HG02943 (cell line): ENCODE measurements around the gene CCR5AS.
"Not testable (repeated sequence)": the region's sequence is repeated elsewhere in the genome, so short reads cannot be mapped to it uniquely, and the experiment has no call there.

Experiments
- ATAC-seq: cut with Tn5 transposase; IDR thresholded peaks from one replicate; pipeline ENCODE4 v1.9.1; 2021; ENCODE audit warnings: mild to moderate bottlenecking, low read depth, moderate library complexity; ENCODE audit not compliant: unreplicated experiment

Gene CCR5AS

DNA sequence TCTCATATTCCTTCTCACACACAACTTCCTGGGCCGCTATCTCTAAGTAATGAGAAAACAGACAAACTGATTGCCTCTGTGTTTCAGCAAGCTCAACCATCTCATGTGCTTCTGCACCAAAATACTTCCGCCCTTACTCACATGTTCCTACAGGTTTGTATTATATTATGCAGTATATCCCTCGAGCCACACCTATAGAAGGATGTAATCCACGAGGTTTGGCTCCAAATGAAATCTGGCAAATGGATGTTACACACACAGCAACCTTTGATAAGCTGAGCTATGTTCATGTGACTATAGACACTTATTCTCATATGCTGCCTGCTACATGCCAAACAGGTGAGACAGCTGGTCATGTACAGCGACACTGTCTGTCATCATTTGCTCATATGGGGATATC lies 22.8 kb upstream of the CCR5AS start:
- ATAC-seq = no peak

DNA sequence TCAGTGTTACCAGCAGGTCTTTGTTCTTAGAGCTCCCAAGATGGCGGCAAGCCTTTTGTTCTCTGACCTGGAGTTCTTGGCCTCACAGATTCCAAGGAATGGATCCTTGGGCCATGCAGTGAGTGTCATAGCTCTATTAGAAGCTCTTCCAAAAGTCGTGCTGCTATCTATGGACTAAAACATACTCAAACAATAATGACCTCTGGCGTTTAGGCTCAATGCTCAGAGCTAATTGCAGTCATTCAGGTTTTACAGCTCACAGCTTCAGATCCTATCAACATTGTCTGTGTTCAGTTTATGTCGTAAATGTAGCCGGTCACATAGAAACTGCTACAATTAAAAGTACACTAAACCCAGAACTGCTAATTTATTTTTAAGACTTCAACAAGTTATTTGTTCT lies 22.4 kb upstream of the CCR5AS start:
- no peak for ATAC-seq

DNA sequence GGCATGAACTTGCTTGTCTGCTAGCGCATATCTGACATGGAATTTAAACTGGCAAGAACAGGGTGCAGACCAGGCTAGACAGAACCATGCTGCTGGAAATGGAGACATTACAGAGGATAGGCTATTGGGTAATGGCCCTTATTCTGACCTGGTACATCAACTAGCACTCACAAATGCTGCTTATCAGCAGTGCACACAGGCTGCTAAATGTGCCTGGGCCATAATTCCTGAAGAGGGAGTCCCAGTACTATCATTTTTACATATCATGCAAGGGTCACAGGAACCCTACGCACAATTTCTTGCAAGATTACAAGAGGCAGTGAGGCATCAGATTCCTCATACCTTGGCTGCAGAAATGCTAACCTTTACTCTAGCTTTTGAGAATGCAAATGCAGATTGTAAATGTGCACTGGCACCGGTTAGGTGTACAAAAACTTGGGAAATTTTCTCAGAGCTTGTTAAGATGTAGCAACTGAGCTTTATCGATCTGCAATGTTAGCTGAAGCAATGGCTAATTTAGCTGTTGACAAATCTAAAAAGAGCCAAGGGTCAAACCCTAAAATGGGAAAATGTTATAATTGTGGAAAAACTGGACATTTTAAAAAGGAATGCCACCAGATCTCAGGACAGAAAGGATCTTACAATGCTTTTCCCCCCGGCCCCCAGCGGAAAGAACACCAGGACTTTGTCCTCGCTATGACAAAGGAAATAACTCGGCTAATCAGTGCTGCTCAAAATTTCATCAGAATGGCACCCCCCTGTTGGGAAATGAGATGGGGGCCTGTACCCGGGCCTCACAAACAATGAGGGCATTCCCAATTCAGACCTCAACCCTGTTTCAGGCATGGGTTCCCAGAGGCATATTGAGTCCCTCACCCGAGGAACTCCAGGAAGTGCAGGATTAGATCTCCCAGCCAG lies 21.3 kb upstream of the CCR5AS start:
- no peak for ATAC-seq

DNA sequence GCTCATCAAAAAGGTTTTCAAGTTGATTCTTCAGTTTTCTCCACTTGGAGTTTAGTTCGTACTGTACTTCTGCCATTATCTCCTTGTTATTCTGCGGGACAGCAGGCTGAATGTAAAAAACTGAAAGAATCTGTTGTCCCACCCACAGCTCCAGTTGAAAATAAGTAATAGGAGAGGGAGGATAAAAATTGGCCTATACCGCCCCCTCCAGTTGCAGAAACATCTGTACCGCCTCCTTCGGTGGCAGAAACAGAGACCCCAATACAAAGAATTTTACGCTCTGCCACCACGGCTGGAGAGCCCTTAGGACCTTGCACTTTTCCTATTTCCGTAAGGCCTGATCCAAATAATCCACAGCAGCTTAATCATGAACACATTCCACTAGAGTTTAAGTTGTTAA lies 20.5 kb upstream of the CCR5AS start:
- not testable (repeated sequence) for ATAC-seq

DNA sequence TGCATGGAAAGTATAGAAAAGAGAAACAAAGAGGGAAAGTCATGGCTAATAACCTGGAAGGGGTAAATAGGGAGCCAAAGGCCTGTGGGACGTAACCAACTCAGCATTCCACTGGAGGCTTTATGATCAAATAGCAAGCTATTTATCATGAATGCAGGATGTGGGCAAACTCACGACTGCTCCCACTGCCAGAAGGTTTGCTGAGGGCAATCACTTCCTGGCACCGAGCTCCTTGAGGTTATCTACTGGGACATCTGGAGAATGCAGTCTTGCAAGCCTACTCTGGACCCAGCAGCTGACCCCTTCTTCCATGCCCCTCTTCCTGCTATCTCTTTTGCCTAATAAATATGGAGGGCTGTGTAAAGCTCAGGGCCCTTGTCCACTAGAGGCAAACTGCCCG lies 19.6 kb upstream of the CCR5AS start:
- ATAC-seq = not testable (repeated sequence)

DNA sequence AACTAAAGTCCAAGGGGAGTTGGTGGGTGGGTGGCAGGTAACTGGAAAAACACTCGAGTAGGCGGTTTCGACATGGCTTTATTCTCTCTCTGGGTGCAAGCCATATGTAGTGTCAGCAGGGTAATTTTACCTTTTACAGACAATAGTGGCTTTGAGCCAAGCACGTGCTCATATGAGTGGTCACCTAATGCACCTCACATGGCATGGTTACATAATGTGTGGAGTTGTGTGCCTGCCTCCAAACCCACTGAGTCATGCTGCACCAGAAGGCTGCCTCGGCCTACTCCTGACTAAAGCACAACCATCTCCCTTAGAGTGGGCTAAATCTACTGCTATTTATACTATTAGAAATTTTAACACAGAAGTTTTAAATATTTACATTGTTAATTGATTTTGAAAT lies 16.7 kb upstream of the CCR5AS start:
- no peak for ATAC-seq

DNA sequence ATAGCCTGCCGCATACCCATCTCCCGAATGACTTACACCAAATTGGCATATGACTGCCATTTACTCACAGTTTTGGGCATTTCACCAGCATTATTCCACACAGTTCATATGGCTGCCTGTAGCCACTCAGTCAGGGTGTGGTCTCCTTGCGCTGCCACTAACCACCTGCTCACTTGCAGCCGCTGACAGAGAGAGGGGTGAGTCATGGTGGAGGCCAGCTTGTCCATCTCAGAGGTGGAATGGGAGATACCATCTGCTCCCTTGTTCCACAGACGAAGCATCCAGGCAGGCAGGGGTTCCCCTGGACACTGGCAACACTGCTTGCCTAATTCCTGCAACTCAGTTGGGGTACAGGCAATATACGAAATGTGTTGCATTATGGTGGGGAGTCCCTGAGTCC lies 15.8 kb upstream of the CCR5AS start:
- no peak for ATAC-seq

DNA sequence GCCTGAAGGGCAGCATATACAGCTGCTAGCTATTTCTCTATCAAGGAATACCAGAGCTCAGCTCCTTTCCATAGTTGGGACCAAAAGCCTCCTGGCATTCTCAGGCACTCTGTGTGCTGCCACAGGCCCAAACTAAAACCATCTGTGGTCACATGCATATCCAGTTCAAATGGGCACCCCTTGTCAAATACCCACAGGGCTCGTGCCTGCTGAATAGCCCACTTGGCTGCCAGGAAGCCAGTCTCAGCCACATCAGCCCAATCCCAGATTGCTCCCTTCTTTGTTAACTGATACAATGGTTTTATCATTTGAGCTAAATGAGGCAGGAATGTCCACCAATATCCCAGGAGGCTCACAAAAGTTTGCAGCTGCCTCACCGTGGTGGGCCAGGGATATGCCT lies 14.1 kb upstream of the CCR5AS start:
- no peak for ATAC-seq

DNA sequence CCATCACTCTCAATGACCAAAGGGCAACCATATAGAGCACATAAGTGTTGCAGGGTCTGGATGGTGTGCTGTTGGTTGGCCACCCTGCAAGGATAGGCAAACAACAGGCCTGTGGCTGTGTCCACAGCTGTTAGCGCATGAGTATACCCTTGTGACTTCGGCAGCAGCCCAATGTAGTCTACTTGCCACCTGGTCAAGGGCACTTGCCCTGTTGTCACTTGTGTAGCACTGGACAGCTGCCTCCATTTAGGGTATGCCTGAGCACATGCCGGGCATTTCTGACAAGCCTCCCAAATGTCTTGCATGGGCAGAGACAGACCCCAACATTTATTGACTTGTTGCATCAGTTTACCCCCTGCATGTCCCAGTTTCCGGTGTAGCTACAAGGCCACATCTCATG lies 12.9 kb upstream of the CCR5AS start:
- ATAC-seq = no peak

DNA sequence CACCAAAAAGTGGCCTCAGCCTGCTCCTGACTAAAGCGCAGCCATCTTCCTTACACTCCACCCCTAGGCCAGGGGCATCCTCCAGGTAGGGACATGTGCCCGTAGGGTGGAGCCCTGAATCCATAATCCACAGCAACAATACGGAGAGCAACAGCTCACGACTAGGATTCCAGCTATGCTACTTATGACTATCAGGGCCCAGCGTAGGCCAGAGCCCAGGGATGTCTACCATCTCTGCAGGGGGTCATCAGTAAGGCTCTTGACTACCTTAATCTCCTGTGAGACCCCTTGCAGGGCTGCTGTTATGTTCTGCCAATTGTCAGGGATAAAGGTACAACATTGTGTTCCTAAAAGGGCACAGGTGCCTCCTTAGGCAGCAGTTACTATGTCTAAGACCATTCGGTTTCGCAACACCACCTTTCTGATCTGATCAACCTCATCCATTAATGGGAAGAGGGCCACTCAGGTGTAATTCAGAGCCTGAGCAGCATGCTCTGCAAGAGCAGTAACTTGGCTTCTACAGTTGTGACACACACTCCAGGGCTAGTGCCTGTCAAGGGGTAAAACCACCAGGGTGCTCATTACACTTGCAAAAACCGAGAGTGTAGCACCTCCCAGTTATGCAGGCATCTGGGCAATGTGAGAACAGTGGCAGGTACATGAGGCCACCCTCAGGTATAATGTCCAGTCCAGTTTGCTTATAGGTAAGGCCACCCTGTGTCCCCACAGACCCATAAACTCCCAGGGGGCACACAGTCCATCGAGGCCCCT lies 11.2 kb upstream of the CCR5AS start:
- no peak for ATAC-seq

DNA sequence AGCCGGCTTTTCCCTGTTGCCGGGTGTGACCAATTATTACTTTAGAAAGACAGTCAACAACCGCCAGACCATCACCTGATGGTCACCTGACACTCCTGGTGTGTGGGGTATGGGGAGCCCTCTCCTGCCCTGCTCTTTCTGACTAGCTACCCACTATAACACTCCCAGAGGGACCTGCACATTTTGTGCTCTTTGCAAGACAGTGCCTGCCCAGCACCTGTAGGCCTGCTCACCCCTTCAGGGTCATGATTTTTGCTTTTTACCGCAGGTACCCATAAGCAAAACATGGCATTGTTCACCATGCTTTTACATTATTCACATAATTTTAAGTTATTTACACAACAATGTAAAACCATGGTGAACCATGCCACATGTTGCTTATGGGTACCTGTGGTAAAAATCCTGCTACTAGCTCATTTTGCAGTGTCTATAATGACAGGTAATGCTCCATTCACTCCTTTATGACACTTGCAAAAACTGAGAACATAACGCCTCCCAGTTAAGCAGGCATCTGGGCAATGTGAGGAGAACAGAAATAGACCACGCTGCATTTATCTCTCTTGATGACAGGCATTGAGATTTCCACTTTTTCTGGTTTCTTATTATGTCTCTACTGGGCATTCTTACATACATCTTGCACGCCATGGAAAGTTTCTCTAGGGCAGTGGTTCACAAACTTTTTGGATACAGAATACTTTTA lies 10.1 kb upstream of the CCR5AS start:
- ATAC-seq = no peak

DNA sequence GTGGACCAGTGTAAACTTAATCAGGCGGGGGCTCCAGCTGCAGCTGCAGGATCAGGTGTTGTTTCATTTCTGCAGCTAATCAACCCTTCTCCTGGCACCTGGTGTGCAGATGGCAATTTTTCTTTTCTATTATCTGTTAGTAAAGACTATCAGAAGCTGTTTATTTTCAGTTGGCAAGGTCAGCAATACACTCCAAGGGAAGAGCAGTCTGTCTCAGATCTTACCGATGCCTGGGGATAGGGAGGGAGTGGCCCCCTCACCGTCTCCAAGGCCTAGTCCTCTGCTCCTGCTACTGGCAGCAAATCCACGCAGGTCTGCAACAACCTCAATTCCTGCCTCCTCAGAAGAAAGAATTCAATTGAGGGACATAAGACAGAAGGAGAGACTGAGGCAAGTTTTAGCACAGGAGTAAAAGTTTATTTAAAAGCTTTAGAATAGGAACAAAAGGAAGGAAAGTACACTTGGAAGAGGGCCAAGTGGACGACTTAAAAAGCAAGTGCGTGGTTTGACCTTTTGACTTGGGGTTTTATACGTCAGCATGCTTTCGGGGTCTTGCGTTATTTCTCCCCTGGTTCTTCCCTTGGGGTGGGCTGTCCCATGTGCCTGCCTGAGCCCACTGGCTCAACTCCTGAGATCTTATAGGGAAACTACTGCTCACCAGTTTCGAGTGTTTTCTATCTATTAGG lies 9.4 kb upstream of the CCR5AS start:
- ATAC-seq = no peak

DNA sequence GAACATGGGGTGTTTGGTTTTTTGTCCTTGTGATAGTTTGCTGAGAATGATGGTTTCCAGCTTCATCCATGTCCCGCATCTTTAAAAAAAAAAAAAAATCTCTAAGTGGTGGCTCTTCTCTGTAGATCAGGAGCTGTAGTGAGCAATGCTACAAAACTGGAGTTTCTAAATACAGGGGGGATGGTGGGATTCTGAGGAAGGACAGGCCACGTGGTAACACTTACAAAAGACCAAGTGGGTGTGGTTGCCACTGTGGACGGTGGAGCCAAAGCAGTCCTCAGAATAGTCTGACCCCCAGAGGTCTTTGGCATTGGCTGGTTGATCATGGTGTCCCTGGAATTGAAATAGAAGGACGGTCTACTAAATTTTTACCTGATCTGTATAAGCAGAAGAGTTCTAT lies 7.9 kb upstream of the CCR5AS start:
- ATAC-seq = no peak

DNA sequence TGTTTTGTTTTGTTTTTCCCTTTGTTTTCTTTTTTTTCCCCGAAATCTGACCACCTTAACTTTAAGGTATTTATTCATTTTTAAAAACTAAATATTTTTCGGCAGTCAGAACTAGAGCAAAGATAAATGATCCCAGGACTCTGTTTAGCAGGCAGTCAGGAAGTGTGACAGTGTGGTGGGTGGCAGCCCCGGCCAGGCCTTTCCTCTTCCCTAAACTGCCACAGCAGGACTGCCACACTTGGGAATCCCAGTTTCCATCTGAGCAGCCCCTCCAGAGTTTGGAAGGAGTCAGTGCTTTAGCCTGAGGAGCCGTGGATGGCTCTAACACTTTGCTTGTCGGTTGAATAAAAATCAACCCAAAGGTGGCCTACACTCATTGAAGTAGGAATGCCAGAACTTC lies 7.1 kb upstream of the CCR5AS start:
- ATAC-seq = no peak

DNA sequence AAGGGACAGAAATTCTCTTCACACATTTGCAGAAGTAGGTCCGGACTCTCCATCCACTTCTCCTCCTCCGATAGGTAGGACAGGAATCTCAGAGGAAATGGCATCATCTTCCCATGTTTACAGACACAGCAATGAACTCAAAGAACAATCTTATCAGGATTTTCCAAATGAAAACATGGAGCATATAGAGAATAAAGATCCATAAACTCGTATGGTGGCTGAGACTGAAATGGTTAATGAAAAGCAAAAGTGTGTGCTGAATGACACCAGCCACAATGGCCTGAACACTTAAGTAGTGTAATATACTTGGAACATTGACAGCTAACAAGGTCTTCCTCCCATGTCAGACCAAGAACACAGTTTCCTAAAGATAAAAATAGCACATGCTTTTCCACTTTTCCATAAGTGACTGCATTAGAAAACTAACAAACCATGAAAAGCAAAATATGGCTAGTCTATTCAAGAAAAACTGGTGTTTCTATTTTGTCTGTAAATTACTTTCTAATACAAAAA lies 6.0 kb upstream of the CCR5AS start:
- ATAC-seq = no peak

DNA sequence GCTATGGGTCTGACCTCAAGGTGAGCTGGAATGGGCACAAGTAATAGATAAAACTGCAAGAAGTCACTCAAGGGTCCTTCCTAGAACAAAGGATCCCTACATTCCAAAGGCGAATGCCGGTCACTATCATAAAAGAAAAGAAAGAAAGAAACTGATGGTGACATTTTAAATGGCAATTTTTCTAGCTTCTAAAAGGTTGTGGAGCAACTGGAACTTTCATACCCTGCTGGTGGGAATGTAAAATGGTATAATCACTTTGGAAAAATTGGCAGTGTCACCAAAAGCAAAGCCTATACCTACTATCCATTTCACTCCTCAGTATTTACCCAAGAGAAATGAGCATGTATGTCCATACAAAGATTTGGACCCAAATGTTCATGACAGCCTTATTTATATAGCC lies 4.4 kb upstream of the CCR5AS start:
- no peak for ATAC-seq

DNA sequence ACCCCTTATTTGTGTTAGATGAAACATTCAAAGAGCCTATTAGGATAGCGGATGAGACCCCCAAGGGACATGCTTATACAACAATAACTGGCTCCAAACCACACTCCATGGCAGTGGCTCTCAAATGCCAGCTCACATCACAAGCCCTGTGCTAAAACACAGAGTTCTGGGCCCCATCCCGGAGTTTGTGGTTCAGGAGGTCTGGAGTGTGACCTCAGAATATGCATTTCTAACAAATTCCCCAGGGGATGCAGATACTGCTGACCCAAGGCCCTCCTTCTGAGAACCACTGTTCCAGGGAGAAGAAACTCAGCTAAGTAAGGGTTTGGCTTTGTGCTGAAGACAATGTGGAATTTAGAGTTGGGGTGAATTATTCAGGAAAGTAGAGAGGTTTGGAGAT lies 3.8 kb upstream of the CCR5AS start:
- no peak for ATAC-seq

DNA sequence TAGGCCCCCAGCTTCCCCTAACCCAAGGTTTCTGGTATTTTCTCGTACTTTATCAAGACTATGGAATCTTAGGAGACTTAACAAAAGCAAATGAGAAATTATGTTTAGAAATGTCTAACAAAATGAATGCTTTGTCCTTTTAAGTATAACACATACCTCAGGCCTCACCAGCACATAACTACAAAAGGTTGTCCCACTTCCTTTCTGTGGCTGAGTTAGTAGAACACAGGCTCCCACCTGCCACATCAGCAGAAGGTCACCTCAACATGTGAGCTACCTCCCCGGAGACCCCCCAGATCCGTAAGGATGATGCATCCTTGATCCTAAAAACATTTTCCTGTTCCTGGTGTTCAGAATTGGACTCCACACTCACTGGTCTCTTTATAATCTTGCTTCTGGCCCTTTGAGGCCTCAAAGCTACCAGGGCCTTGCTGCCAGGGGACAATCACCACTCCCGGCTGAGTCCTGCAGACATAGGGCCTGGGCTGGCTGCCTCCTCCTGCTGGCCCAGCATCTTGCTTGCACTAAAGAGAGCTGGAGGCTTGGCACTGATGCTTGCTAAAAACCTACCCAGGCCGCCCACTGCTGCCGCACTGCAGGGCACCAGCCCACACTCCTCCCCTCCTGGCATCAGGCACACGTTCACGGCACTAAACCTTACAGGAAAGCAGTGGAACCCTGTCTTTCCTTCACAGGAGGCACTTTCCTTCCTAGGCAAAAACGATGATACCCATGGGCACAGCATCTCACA lies 3.0 kb upstream of the CCR5AS start:
- no peak for ATAC-seq

DNA sequence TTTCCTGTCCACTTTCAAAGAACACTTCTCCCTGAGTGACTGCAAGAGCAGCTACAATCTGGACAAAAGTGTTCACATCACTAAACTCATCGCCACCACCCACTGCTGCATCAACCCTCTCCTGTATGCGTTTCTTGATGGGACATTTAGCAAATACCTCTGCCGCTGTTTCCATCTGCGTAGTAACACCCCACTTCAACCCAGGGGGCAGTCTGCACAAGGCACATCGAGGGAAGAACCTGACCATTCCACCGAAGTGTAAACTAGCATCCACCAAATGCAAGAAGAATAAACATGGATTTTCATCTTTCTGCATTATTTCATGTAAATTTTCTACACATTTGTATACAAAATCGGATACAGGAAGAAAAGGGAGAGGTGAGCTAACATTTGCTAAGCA lies 2.0 kb upstream of the CCR5AS start:
- no peak for ATAC-seq

DNA sequence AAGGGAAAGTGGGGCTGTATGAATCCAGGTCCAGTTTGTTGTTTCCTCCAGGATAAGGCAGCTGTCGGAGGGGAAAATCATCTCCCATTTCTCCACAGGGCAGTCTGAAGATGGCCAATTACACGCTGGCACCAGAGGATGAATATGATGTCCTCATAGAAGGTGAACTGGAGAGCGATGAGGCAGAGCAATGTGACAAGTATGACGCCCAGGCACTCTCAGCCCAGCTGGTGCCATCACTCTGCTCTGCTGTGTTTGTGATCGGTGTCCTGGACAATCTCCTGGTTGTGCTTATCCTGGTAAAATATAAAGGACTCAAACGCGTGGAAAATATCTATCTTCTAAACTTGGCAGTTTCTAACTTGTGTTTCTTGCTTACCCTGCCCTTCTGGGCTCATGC lies 1.1 kb upstream of the CCR5AS start:
- no peak for ATAC-seq
